IMR-90 (cell line): ENCODE measurements around the gene CCDC148. TPM values are rescaled to one million over a fixed set of nuclear protein-coding genes. Genes with fewer than 3 reads are reported as not detected.
A peak's percentile ranks its signal among the peaks of the same experiment; 100 is the strongest.

ENCODE experiments used
- ATAC-seq: fragments of 200-7000 bp; cut with Tn5 transposase; 2 replicates; pipeline ENCODE4 v1.9.1; 2020; ENCODE audit warnings: low read depth, mild to moderate bottlenecking, moderate library complexity
- BruUV-seq: library from RNA; stranded (reverse); fragments of 400-500 nt; replicated peaks from 2 replicates; lab custom pipeline; 2021; lab: Mats Ljungman, UMichigan
- CTCF ChIA-PET: fragments of 300-600 bp; formaldehyde crosslinking; extraction: SDS; loops from one replicate; lab custom pipeline; 2021; ENCODE audit warnings: antibody characterized with exemption; lab: Yijun Ruan, JAX
- POLR2A ChIA-PET: fragments of 300-600 bp; sonication (Branson Sonifier 250); formaldehyde crosslinking; loops from one replicate; lab custom pipeline; 2022; ENCODE audit warnings: antibody characterized with exemption; ENCODE audit not compliant: unreplicated experiment; lab: Charles Lee
- DNase-seq: peaks from one replicate; pipeline ENCODE4 v3.0.0; 2013
- H2AFZ ChIP-seq: replicated peaks from 2 replicates; pipeline ENCODE3; 2013; ENCODE audit warnings: low read length, mild to moderate bottlenecking; ENCODE audit not compliant: poor library complexity
- H2AK5ac ChIP-seq: 2 replicates; pipeline ENCODE4 v1.6.1; 2013; ENCODE audit warnings: low read depth, low read length, inconsistent platforms
- H2AK9ac ChIP-seq: replicated peaks from 2 replicates; pipeline ENCODE3; 2013; ENCODE audit warnings: mild to moderate bottlenecking, low read depth, low read length, moderate library complexity; ENCODE audit not compliant: poor library complexity
- H2BK120ac ChIP-seq: 2 replicates; pipeline ENCODE4 v1.6.1; 2013; ENCODE audit warnings: low read depth, low read length, inconsistent platforms
- H2BK15ac ChIP-seq: 3 replicates; pipeline ENCODE4 v1.6.1; 2013; ENCODE audit warnings: low read depth, low read length, inconsistent platforms
- H2BK20ac ChIP-seq: 2 replicates; pipeline ENCODE4 v1.6.1; 2013; ENCODE audit warnings: low read depth, mild to moderate bottlenecking, inconsistent platforms, low read length, moderate library complexity
- H2BK5ac ChIP-seq: 2 replicates; pipeline ENCODE4 v1.6.1; 2013; ENCODE audit warnings: mild to moderate bottlenecking, low read depth, low read length, inconsistent platforms; ENCODE audit not compliant: poor library complexity, severe bottlenecking
- H3K14ac ChIP-seq: replicated peaks from 2 replicates; pipeline ENCODE4 v1.6.1; 2013; ENCODE audit warnings: low read depth, low read length, inconsistent platforms
- H3K18ac ChIP-seq: 2 replicates; pipeline ENCODE4 v1.6.1; 2013; ENCODE audit warnings: low read depth, low read length, control low read depth
- H3K23ac ChIP-seq: 2 replicates; pipeline ENCODE4 v1.6.1; 2013; ENCODE audit warnings: low read depth, low read length, inconsistent platforms
- H3K27ac ChIP-seq: 2 replicates; pipeline ENCODE4 v1.5.1; 2013; ENCODE audit warnings: mild to moderate bottlenecking, control low read depth, low read length; ENCODE audit not compliant: insufficient read depth
- H3K27me3 ChIP-seq: 2 replicates; pipeline ENCODE4 v1.6.1; 2013; ENCODE audit warnings: low read length; ENCODE audit not compliant: control insufficient read depth, insufficient read depth
- H3K36me3 ChIP-seq: 2 replicates; pipeline ENCODE4 v1.6.1; 2013; ENCODE audit warnings: low read length, mixed read lengths; ENCODE audit not compliant: control insufficient read depth, insufficient read depth
- H3K4ac ChIP-seq: 2 replicates; pipeline ENCODE4 v1.6.1; 2013; ENCODE audit warnings: low read depth, low read length, inconsistent platforms
- H3K4me1 ChIP-seq: 2 replicates; pipeline ENCODE4 v1.6.1; 2013; ENCODE audit warnings: low read length, mixed read lengths; ENCODE audit not compliant: control insufficient read depth, insufficient read depth
- H3K4me2 ChIP-seq: 2 replicates; pipeline ENCODE4 v1.6.1; 2013; ENCODE audit warnings: low read depth, mild to moderate bottlenecking, control low read depth, low read length, moderate library complexity
- H3K4me3 ChIP-seq: 2 replicates; pipeline ENCODE4 v1.5.1; 2013; ENCODE audit warnings: low read depth, mild to moderate bottlenecking, control low read depth, low read length, moderate library complexity; ENCODE audit not compliant: insufficient read depth
- H3K56ac ChIP-seq: 2 replicates; pipeline ENCODE4 v1.6.1; 2013; ENCODE audit warnings: low read length, inconsistent platforms; ENCODE audit not compliant: insufficient read depth; ENCODE audit errors: extremely low read depth
- H3K79me1 ChIP-seq, 2 experiments: 2 replicates each; pipeline ENCODE4 v1.6.1; 2013; ENCODE audit warnings: low read length in 2 of 2, inconsistent platforms in 1 of 2, low read depth in 1 of 2
- H3K9ac ChIP-seq: 2 replicates; pipeline ENCODE4 v1.6.1; 2013; ENCODE audit warnings: low read depth, low read length, control low read depth
- H3K9me1 ChIP-seq: 2 replicates; pipeline ENCODE4 v1.6.1; 2013; ENCODE audit warnings: low read length, inconsistent platforms; ENCODE audit not compliant: insufficient read depth
- H3K9me3 ChIP-seq: 2 replicates; pipeline ENCODE4 v1.6.1; 2013; ENCODE audit warnings: low read length; ENCODE audit not compliant: control insufficient read depth, insufficient read depth
- H4K20me1 ChIP-seq: 2 replicates; pipeline ENCODE4 v1.6.1; 2013; ENCODE audit warnings: low read length, inconsistent platforms; ENCODE audit not compliant: insufficient read depth
- H4K5ac ChIP-seq: 2 replicates; pipeline ENCODE4 v1.6.1; 2013; ENCODE audit warnings: mild to moderate bottlenecking, low read depth, low read length, control low read depth
- H4K8ac ChIP-seq, 2 experiments: 2 replicates each; pipeline ENCODE4 v1.6.1; 2013; ENCODE audit warnings: low read depth in 2 of 2, low read length in 2 of 2, control low read depth in 1 of 2, inconsistent platforms in 1 of 2
- H4K91ac ChIP-seq: 2 replicates; pipeline ENCODE4 v1.6.1; 2013; ENCODE audit warnings: low read depth, low read length, inconsistent platforms; ENCODE audit not compliant: insufficient read depth
- BHLHE40 ChIP-seq: fragments of 150-350 bp; IDR thresholded peaks from 2 replicates; pipeline ENCODE4 v1.6.1; 2016; ENCODE audit warnings: mild to moderate bottlenecking, low read depth, low read length
- CEBPB ChIP-seq: IDR thresholded peaks from 2 replicates; pipeline ENCODE4 v1.6.1; 2012; ENCODE audit warnings: low read depth, low read length, improper control_type of control experiment
- CTCF ChIP-seq: conservative IDR thresholded peaks from 2 replicates; pipeline ENCODE4 v1.5.1; 2012; ENCODE audit warnings: mild to moderate bottlenecking, low read depth, low read length, improper control_type of control experiment
- USF2 ChIP-seq: fragments of 150-350 bp; IDR thresholded peaks from 2 replicates; pipeline ENCODE4 v1.6.1; 2017; ENCODE audit warnings: mild to moderate bottlenecking, antibody characterized with exemption, low read length, low read depth
- WGBS, 2 experiments: methylation state at CpG; one replicate each; pipeline versions ENCODE4 v1.1.5 to v1.1.7; 2013; ENCODE audit warnings: missing lambda C conversion rate in 2 of 2; ENCODE audit not compliant: insufficient read length in 1 of 2; ENCODE audit errors: extremely low coverage in 2 of 2; 5-methylcytosine and 5-hydroxymethylcytosine counted together
- dilution Hi-C: fragments of 300-500 bp; cut with HindIII; formaldehyde crosslinking; loops from one replicate; pipeline ENCODE4 v1.14.3; 2018; ENCODE audit warnings: low sequenced_read_pairs; ENCODE audit not compliant: unreplicated experiment
- in situ Hi-C: fragments of 300-500 bp; cut with MboI; formaldehyde crosslinking; loops from 3 replicates; pipeline ENCODE4 v1.14.3; 2019; ENCODE audit warnings: low sequenced_read_pairs, inconsistent platforms, mixed read lengths
- intact Hi-C: fragments of 100-400 bp; cut with micrococcal nuclease; formaldehyde crosslinking; loops from 2 replicates; pipeline ENCODE4 v1.10.0; 2022
- polyA plus RNA-seq, 3 experiments: library from polyadenylated mRNA; depleted of rRNA; stranded (reverse); fragments of >200 nt; gene quantifications; 2 replicates each; pipeline ENCODE4 v1.2.3, GENCODE V29; 2012; ENCODE audit warnings: low replicate concordance in 1 of 3
- total RNA-seq: library from RNA; depleted of rRNA; stranded (reverse); fragments of >200 nt; gene quantifications from 2 replicates; pipeline ENCODE4 v1.2.3, GENCODE V29; 2012

The CCDC148 gene
- total and polyA plus RNA-seq, 2 of the 4 experiments (the other 2 are of a cell fraction), result 0.18 to 0.31 TPM

GRCh38 chr2:158457826-158458616 is 1.5 kb upstream of the CCDC148 start:
- Histone ChIP-seq H3K36me3 (no peaks in the 10 kb centered on the region), H2AK5ac (peak overlapping the region; percentile 25), H3K9ac (peak overlapping the region; percentile 71), H3K79me1 (peaks cover 12 to 41% of the 10 kb centered on the region in 2 experiments), H2BK120ac (peak overlapping the region; percentile 73), H2BK5ac (peak overlapping the region; percentile 80), H3K4ac (peak overlapping the region; percentile 18; the same call in 1 of the 2 replicates), H3K9me3 (no peaks in the 10 kb centered on the region), H3K4me3 (peak overlapping the region; percentile 90), H3K23ac (peak overlapping the region; percentile 69), H2BK15ac (no peak overlapping the region), H2AK9ac (peak overlapping the region; percentile 84), H3K14ac (peak overlapping the region; percentile 5; the same call in 1 of the 2 replicates), H3K56ac (peak overlapping the region; percentile 47), H3K4me2 (peak overlapping the region; percentile 96), H3K18ac (no peak overlapping the region), H2AFZ (peak overlapping the region; percentile 96), H4K20me1 (peaks cover 29% of the 10 kb centered on the region), H4K8ac (no peak overlapping the region), H3K27me3 (0 out of 2 replicates have a peak, but pooled peaks cover 2% of the 10 kb centered on the region), H4K91ac (peak overlapping the region; percentile 39), H3K4me1 (peaks cover 2% of the 10 kb centered on the region), H4K5ac (no peak overlapping the region), H3K27ac (peak overlapping the region; percentile 76), H2BK20ac (no peak overlapping the region), H3K9me1 (peaks cover 5% of the 10 kb centered on the region; the same call in 1 of the 2 replicates)
- intact Hi-C loops, result loop anchor here (1.0 to 10.0 kb wide), 12 partner anchors 41 to 673 kb away; no protein-coding TSS in a partner anchor
- in situ Hi-C loops, result loop anchor here (10.0 kb wide), 1 partner anchor 287 kb away; no protein-coding TSS in a partner anchor
- no TSS peak for BruUV-seq
- CTCF ChIA-PET, result interaction anchor here (0.6 to 2.5 kb wide), 8 partner anchors 15 to 424 kb away, joined by 3 to 11 read pairs (median 6); no protein-coding TSS in a partner anchor
- dilution Hi-C loops, result no loop called here
- POLR2A ChIA-PET, result no interaction called here
- WGBS, 2 experiments, result 0% methylated on average over 45 of the region's 61 CpGs; no CpG with 5 or more reads in 1 of the 2 experiments
- ATAC-seq (peak; percentile 38), DNase-seq (peak; percentile 44)
- TF ChIP-seq USF2 (no peak), CEBPB (no peak), CTCF (peak; percentile 29; the same call in 1 of the 2 replicates), BHLHE40 (no peak)
